Suprapubic skin (tissue), 3 donors: ENCODE results near the gene SYT1.

ENCODE experiments used
- CTCF ChIP-seq, 2 donors: fragments of 200-600 bp in 1 of 2; fragments of 450-650 bp in 1 of 2; sonication (generic) in 1 of 2; IDR thresholded peaks; one replicate each; pipeline ENCODE4 v1.5.1; 2016 to 2019; ENCODE audit warnings: antibody characterized with exemption in 2 of 2, mild to moderate bottlenecking in 1 of 2, moderate library complexity in 1 of 2
- EP300 ChIP-seq: sonication (generic); formaldehyde crosslinking; IDR thresholded peaks from one replicate; pipeline ENCODE4 v1.6.1; 2017; ENCODE audit warnings: antibody characterized with exemption

DNA sequence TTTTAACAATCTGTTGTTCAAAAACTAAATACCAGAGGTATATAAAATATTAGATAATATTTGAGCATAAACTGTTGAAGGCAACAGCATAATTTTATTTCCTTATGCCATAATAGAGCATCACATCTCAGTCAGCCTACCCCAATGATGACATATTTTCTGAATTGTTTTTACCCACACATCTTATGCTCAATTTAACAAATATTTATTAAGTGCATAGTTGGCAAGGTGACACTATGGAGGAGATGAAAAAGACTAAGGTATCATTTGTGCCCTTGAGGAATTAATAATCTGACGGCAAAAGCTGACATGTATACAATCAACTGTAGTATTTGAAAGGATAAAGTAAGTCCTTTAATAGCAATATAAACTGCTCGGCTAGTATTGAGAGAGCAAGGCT lies 102.4 kb downstream of the SYT1 start:
- TF ChIP-seq CTCF (IDR thresholded peaks at IDR 0.05) = no peak
- no peak for TF ChIP-seq EP300
